Measurements from ENCODE around the gene SKAP1.

DNA sequence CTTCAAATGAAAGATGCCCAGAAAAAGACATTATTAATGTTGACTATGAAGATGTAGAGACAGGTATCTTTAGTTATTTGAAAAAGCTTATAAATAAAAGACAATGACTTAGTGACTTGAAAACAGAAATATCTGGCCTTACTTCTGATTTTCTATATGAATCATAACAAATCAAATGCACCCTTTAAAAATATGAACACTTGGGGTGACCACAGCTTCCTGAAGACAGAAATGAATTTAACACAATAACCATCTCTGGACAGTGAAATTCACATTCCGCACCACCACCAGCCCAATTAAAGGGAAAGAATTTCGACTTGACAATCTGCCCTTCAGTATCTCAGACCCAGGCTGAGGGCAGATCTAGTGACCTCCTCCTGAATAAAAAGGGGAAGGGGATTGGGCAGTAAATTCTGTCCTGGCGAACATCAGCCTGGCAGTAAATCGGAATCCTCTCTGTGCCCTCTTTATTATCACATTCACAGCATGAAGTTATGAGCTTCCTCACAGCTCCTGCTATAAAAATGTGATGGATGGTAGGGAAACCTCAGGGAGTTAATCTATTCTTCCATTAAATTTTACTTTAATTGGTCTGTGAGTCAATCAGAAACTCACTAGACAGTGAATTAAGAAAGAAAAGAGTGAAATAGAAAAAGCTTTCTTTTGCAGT, 190.9 kb downstream of the SKAP1 start:
- TF ChIP-seq, protein P1, sequence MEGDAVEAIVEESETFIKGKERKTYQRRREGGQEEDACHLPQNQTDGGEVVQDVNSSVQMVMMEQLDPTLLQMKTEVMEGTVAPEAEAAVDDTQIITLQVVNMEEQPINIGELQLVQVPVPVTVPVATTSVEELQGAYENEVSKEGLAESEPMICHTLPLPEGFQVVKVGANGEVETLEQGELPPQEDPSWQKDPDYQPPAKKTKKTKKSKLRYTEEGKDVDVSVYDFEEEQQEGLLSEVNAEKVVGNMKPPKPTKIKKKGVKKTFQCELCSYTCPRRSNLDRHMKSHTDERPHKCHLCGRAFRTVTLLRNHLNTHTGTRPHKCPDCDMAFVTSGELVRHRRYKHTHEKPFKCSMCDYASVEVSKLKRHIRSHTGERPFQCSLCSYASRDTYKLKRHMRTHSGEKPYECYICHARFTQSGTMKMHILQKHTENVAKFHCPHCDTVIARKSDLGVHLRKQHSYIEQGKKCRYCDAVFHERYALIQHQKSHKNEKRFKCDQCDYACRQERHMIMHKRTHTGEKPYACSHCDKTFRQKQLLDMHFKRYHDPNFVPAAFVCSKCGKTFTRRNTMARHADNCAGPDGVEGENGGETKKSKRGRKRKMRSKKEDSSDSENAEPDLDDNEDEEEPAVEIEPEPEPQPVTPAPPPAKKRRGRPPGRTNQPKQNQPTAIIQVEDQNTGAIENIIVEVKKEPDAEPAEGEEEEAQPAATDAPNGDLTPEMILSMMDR (IDR thresholded peaks at IDR 0.05) = no peak
- TF ChIP-seq POLR2AphosphoS5 (IDR thresholded peaks at IDR 0.05) (no peak), POLR2A (IDR thresholded peaks at IDR 0.05) (no peak), EP300 (IDR thresholded peaks at IDR 0.05) (no peak)

All from upper lobe of left lung (tissue), 4 donors.